ENCODE measurements around the gene PTPDC1. TPM values are rescaled to one million over a fixed set of nuclear protein-coding genes. Genes with fewer than 3 reads are reported as not detected.

The PTPDC1 gene
- total and polyA plus RNA-seq, 2 of the 4 experiments (the other 2 are of a cell fraction): 3.9 to 6.1 TPM

- ATAC-seq (ENCODE audit: low read depth) (peak; percentile 89), DNase-seq (peak; percentile 96)
- in situ Hi-C loops (cut with MboI; ENCODE audit: low sequenced_read_pairs) (no loop called here), dilution Hi-C loops (cut with HindIII; ENCODE audit: low sequenced_read_pairs, unreplicated experiment) (no loop called here), intact Hi-C loops (cut with micrococcal nuclease) (loop anchor here (1.0 kb wide), 1 partner anchor 26 kb away; no protein-coding TSS in a partner anchor)
- no TSS peak for BruUV-seq (replicated peaks)
- Histone ChIP-seq H2AFZ (replicated peaks; ENCODE audit: low read length, poor library complexity) (peak overlapping the region; percentile 79), H2AK5ac (ENCODE audit: low read depth, low read length) (peak overlapping the region; percentile 86), H2BK5ac (ENCODE audit: low read depth, low read length, poor library complexity, severe bottlenecking) (peak overlapping the region; percentile 65), H3K4ac (ENCODE audit: low read depth, low read length) (peak overlapping the region; percentile 79), H3K4me2 (ENCODE audit: low read depth, low read length) (peak overlapping the region; percentile 84), H3K36me3 (ENCODE audit: control insufficient read depth, insufficient read depth, low read length) (no peaks in the 10 kb centered on the region), H3K9me1 (ENCODE audit: insufficient read depth, low read length) (peaks cover 17% of the 10 kb centered on the region), H2AK9ac (replicated peaks; ENCODE audit: low read depth, low read length, poor library complexity) (peak overlapping the region; percentile 73), H4K5ac (ENCODE audit: low read depth, low read length) (peak overlapping the region; percentile 48), H4K8ac (ENCODE audit: low read depth in 2 of 2, low read length in 2 of 2) (peak overlapping the region; percentile 79 to 90; a peak in 3 of 4 replicates), H4K20me1 (ENCODE audit: insufficient read depth, low read length) (no peaks in the 10 kb centered on the region), H3K27ac (ENCODE audit: insufficient read depth, low read length) (peak overlapping the region; percentile 93), H3K4me3 (ENCODE audit: insufficient read depth, low read depth, low read length) (no peak overlapping the region), H3K27me3 (ENCODE audit: control insufficient read depth, insufficient read depth, low read length) (no peaks in the 10 kb centered on the region), H3K23ac (ENCODE audit: low read depth, low read length) (peak overlapping the region; percentile 60), H2BK20ac (ENCODE audit: low read depth, low read length) (peak overlapping the region; percentile 82), H2BK120ac (ENCODE audit: low read depth, low read length) (peak overlapping the region; percentile 92), H2BK15ac (ENCODE audit: low read depth, low read length) (peak overlapping the region; percentile 81; the same call in 2 of the 3 replicates), H3K18ac (ENCODE audit: low read depth, low read length) (peak overlapping the region; percentile 62), H3K9ac (ENCODE audit: low read depth, low read length) (peak overlapping the region; percentile 53), H3K4me1 (ENCODE audit: control insufficient read depth, insufficient read depth, low read length) (peaks cover 24% of the 10 kb centered on the region), H3K9me3 (ENCODE audit: control insufficient read depth, insufficient read depth, low read length) (no peaks in the 10 kb centered on the region), H3K56ac (ENCODE audit: extremely low read depth, insufficient read depth, low read length) (peak overlapping the region; percentile 81), H4K91ac (ENCODE audit: insufficient read depth, low read depth, low read length) (peak overlapping the region; percentile 90), H3K79me1 (ENCODE audit: low read depth in 1 of 2, low read length in 2 of 2) (0 out of 4 replicates have a peak, but pooled peaks cover 2 to 4% of the 10 kb centered on the region in 2 experiments), H3K14ac (replicated peaks; ENCODE audit: low read depth, low read length) (peak overlapping the region; percentile 78)
- ChIA-PET CTCF (no interaction called here), POLR2A (ENCODE audit: unreplicated experiment) (no interaction called here)
- TF ChIP-seq USF2 (IDR thresholded peaks at IDR 0.05; ENCODE audit: low read depth, low read length) (0 out of 2 replicates have a peak, but pooled peaks have one; percentile 20), SMC3 (IDR thresholded peaks at IDR 0.05; ENCODE audit: low read depth, low read length) (no peak), MXI1 (IDR thresholded peaks at IDR 0.05; ENCODE audit: borderline replicate concordance, low read depth, low read length) (peak; percentile 59; the same call in 1 of the 2 replicates)
- WGBS, 2 experiments (ENCODE audit: extremely low coverage in 2 of 2, insufficient read length in 1 of 2): 0% methylated on average over 4 of the region's 13 CpGs; no CpG with 5 or more reads in 1 of the 2 experiments
These were observed 55.6 kb downstream of the PTPDC1 start for GRCh38 chr9:94139672-94140417.
